ENCODE data around the gene B4GALNT4. TPM values are rescaled to one million over a fixed set of nuclear protein-coding genes. Genes with fewer than 3 reads are reported as not detected.
A peak's percentile ranks its signal among the peaks of the same experiment; 100 is the strongest.
"Not testable (repeated sequence)": the region's sequence is repeated elsewhere in the genome, so short reads cannot be mapped to it uniquely, and the experiment has no call there.

Gene B4GALNT4
- total RNA-seq, 2 experiments from 2014 or later = 0.32 TPM; not detected in 1

GRCh38 chr11:356610-357009, 12.7 kb upstream of the B4GALNT4 start:
- CTCF ChIA-PET = interaction anchor here (1.3 to 3.5 kb wide), 3 partner anchors 9 to 40 kb away, joined by 4 to 17 read pairs (median 4); no protein-coding TSS in a partner anchor
- no peak overlapping the region for H3K27ac Mint-ChIP-seq
- no peaks in the 10 kb centered on the region for H3K9me3 Mint-ChIP-seq (ENCODE audit: low read depth)
- DNase-seq = no peak
- H3K27me3 Mint-ChIP-seq = peaks cover 30% of the 10 kb centered on the region
- no peak overlapping the region for H3K4me3 Mint-ChIP-seq
- ATAC-seq = no peak
- H3K36me3 Mint-ChIP-seq = no peaks in the 10 kb centered on the region
- H3K4me1 Mint-ChIP-seq = peaks cover 30% of the 10 kb centered on the region

- H3K27ac Mint-ChIP-seq = no peak overlapping the region
- H3K4me3 Mint-ChIP-seq = no peak overlapping the region
- H3K9me3 Mint-ChIP-seq (ENCODE audit: low read depth) = no peaks in the 10 kb centered on the region
- no peak for ATAC-seq
- peaks cover 25% of the 10 kb centered on the region for H3K27me3 Mint-ChIP-seq
- CTCF ChIA-PET = no interaction called here
- DNase-seq = no peak
- peaks cover 26% of the 10 kb centered on the region for H3K4me1 Mint-ChIP-seq
- no peaks in the 10 kb centered on the region for H3K36me3 Mint-ChIP-seq
Observed at GRCh38 chr11:357582-357981, 11.7 kb upstream of the B4GALNT4 start.

- DNase-seq = no peak
- Mint-ChIP-seq H3K27me3 (peaks cover 20% of the 10 kb centered on the region), H3K9me3 (ENCODE audit: low read depth) (no peaks in the 10 kb centered on the region), H3K36me3 (no peaks in the 10 kb centered on the region), H3K4me1 (peaks cover 20% of the 10 kb centered on the region), H3K4me3 (no peak overlapping the region), H3K27ac (no peak overlapping the region)
- CTCF ChIA-PET = interaction anchor here (0.8 to 2.3 kb wide), 5 partner anchors 13 to 110 kb away, joined by 3 to 11 read pairs (median 4); no protein-coding TSS in a partner anchor
- ATAC-seq = no peak
Observed at GRCh38 chr11:358129-358800, 11.0 kb upstream of the B4GALNT4 start.

- H3K27ac Mint-ChIP-seq = no peak overlapping the region
- ATAC-seq (peak; percentile 66), DNase-seq (peak; percentile 57)
- no peaks in the 10 kb centered on the region for H3K36me3 Mint-ChIP-seq
- peaks cover 14% of the 10 kb centered on the region for H3K27me3 Mint-ChIP-seq
- H3K9me3 Mint-ChIP-seq (ENCODE audit: low read depth) = no peaks in the 10 kb centered on the region
- CTCF ChIA-PET = interaction anchor here (0.8 to 7.3 kb wide), 8 partner anchors 12 to 115 kb away, joined by 3 to 40 read pairs (median 4); no protein-coding TSS in a partner anchor
- no peak overlapping the region for H3K4me3 Mint-ChIP-seq
- peaks cover 19% of the 10 kb centered on the region for H3K4me1 Mint-ChIP-seq
Observed at GRCh38 chr11:359181-359714, 10.1 kb upstream of the B4GALNT4 start.

- DNase-seq (no peak), ATAC-seq (no peak)
- Mint-ChIP-seq H3K27ac (no peak overlapping the region), H3K4me1 (peaks cover 15% of the 10 kb centered on the region), H3K4me3 (no peak overlapping the region), H3K9me3 (ENCODE audit: low read depth) (no peaks in the 10 kb centered on the region), H3K27me3 (peaks cover 10% of the 10 kb centered on the region), H3K36me3 (no peaks in the 10 kb centered on the region)
- CTCF ChIA-PET = interaction anchor here (2.3 to 8.0 kb wide), 3 partner anchors 55 to 110 kb away, joined by 11 to 54 read pairs (median 40); no protein-coding TSS in a partner anchor
Observed at GRCh38 chr11:360326-361280, 8.7 kb upstream of the B4GALNT4 start.

- H3K4me3 Mint-ChIP-seq = no peak overlapping the region
- no peak for ATAC-seq
- no peak overlapping the region for H3K27ac Mint-ChIP-seq
- H3K4me1 Mint-ChIP-seq = peaks cover 15% of the 10 kb centered on the region
- CTCF ChIA-PET = interaction anchor here (0.6 to 8.0 kb wide), 13 partner anchors 18 to 171 kb away, joined by 3 to 54 read pairs (median 5); partner anchors contain the start of gene PTDSS2
- no peaks in the 10 kb centered on the region for H3K9me3 Mint-ChIP-seq (ENCODE audit: low read depth)
- no peak for DNase-seq
- peaks cover 27% of the 10 kb centered on the region for H3K27me3 Mint-ChIP-seq
- H3K36me3 Mint-ChIP-seq = no peaks in the 10 kb centered on the region
Observed at GRCh38 chr11:362642-363442, 6.5 kb upstream of the B4GALNT4 start.

- H3K36me3 Mint-ChIP-seq; H3K27ac Mint-ChIP-seq; ATAC-seq; H3K9me3 Mint-ChIP-seq (ENCODE audit: low read depth); H3K4me3 Mint-ChIP-seq; DNase-seq: not testable (repeated sequence)
- peaks cover 15% of the 10 kb centered on the region for H3K4me1 Mint-ChIP-seq
- H3K27me3 Mint-ChIP-seq = peaks cover 33% of the 10 kb centered on the region
- CTCF ChIA-PET = interaction anchor here (1.1 to 8.0 kb wide), 7 partner anchors 16 to 171 kb away, joined by 3 to 54 read pairs (median 6); partner anchors contain the start of gene PTDSS2
Observed at GRCh38 chr11:363443-363805, 5.9 kb upstream of the B4GALNT4 start.

GRCh38 chr11:363948-364761, 5.1 kb upstream of the B4GALNT4 start:
- CTCF ChIA-PET = interaction anchor here (0.7 to 8.0 kb wide), 14 partner anchors 16 to 172 kb away, joined by 3 to 54 read pairs (median 3); partner anchors contain the start of gene PTDSS2
- DNase-seq = peak; percentile 67
- H3K27ac Mint-ChIP-seq = peak overlapping the region; percentile 13
- no peaks in the 10 kb centered on the region for H3K9me3 Mint-ChIP-seq (ENCODE audit: low read depth)
- ATAC-seq = peak; percentile 75
- H3K4me3 Mint-ChIP-seq = no peak overlapping the region
- no peaks in the 10 kb centered on the region for H3K36me3 Mint-ChIP-seq
- peaks cover 13% of the 10 kb centered on the region for H3K4me1 Mint-ChIP-seq
- H3K27me3 Mint-ChIP-seq = peaks cover 33% of the 10 kb centered on the region

- Mint-ChIP-seq H3K36me3 (no peaks in the 10 kb centered on the region), H3K27ac (no peak overlapping the region), H3K9me3 (ENCODE audit: low read depth) (no peaks in the 10 kb centered on the region), H3K4me3 (no peak overlapping the region), H3K27me3 (peaks cover 30% of the 10 kb centered on the region), H3K4me1 (peaks cover 10% of the 10 kb centered on the region)
- DNase-seq (no peak), ATAC-seq (no peak)
- CTCF ChIA-PET = interaction anchor here (0.7 to 8.0 kb wide), 13 partner anchors 25 to 164 kb away, joined by 3 to 54 read pairs (median 4); partner anchors contain the start of gene PTDSS2
Observed at GRCh38 chr11:364991-365725, 4.1 kb upstream of the B4GALNT4 start.

GRCh38 chr11:365831-366230, 3.5 kb upstream of the B4GALNT4 start:
- CTCF ChIA-PET = interaction anchor here (1.2 to 8.0 kb wide), 4 partner anchors 61 to 115 kb away, joined by 4 to 54 read pairs (median 25); partner anchors contain the start of gene PTDSS2
- Mint-ChIP-seq H3K4me3 (no peak overlapping the region), H3K9me3 (ENCODE audit: low read depth) (no peaks in the 10 kb centered on the region), H3K4me1 (peaks cover 10% of the 10 kb centered on the region), H3K36me3 (no peaks in the 10 kb centered on the region), H3K27ac (no peak overlapping the region), H3K27me3 (peaks cover 35% of the 10 kb centered on the region)
- no peak for ATAC-seq
- DNase-seq = no peak

- Mint-ChIP-seq H3K9me3 (ENCODE audit: low read depth) (no peaks in the 10 kb centered on the region), H3K4me1 (peaks cover 8% of the 10 kb centered on the region), H3K27me3 (peaks cover 44% of the 10 kb centered on the region), H3K27ac (no peak overlapping the region), H3K4me3 (no peak overlapping the region), H3K36me3 (no peaks in the 10 kb centered on the region)
- no peak for DNase-seq
- no peak for ATAC-seq
- CTCF ChIA-PET = interaction anchor here (1.0 to 8.0 kb wide), 7 partner anchors 29 to 151 kb away, joined by 3 to 54 read pairs (median 3); partner anchors contain the start of genes NLRP6 and PTDSS2
Observed at GRCh38 chr11:367956-368413, 1.3 kb upstream of the B4GALNT4 start.
